Stimulated activated CD8-positive, alpha-beta memory T cell treated with anti-CD3 and anti-CD28 coated beads, Interleukin-15, amount 100 ng/mL, for 4 hours (primary cell): Measurements from ENCODE around the gene MCCC2.
"Not testable (repeated sequence)": the region's sequence is repeated elsewhere in the genome, so short reads cannot be mapped to it uniquely, and the experiment has no call there.

ENCODE experiments used
- DNase-seq, 2 donors: peaks; one replicate each; pipeline ENCODE4 v3.0.0-alpha.2; 2020; ENCODE audit warnings: low read depth in 2 of 2

MCCC2 gene

GRCh38 chr5:71662381-71662780 is 75.2 kb downstream of the MCCC2 start:
- no peak for DNase-seq

GRCh38 chr5:71663191-71663969 is 76.2 kb downstream of the MCCC2 start:
- no peak for DNase-seq

GRCh38 chr5:71664615-71665014 is 77.5 kb downstream of the MCCC2 start:
- not testable (repeated sequence) for DNase-seq

GRCh38 chr5:71666321-71666720 is 79.2 kb downstream of the MCCC2 start:
- no peak for DNase-seq

GRCh38 chr5:71677977-71678376 is 90.8 kb downstream of the MCCC2 start:
- no peak for DNase-seq

GRCh38 chr5:71679714-71680113 is 92.6 kb downstream of the MCCC2 start:
- no peak for DNase-seq

GRCh38 chr5:71680510-71680909 is 93.4 kb downstream of the MCCC2 start:
- DNase-seq, result no peak

GRCh38 chr5:71681296-71681695 is 94.2 kb downstream of the MCCC2 start:
- no peak for DNase-seq

GRCh38 chr5:71684309-71684708 is 97.2 kb downstream of the MCCC2 start:
- no peak for DNase-seq

- no peak for DNase-seq
These were observed 106.8 kb downstream of the MCCC2 start for GRCh38 chr5:71693828-71694427.

GRCh38 chr5:71695071-71695470 is 107.9 kb downstream of the MCCC2 start:
- DNase-seq, result no peak

GRCh38 chr5:71695595-71695994 is 108.5 kb downstream of the MCCC2 start:
- DNase-seq, result no peak

GRCh38 chr5:71697967-71698366 is 110.8 kb downstream of the MCCC2 start:
- no peak for DNase-seq

- DNase-seq, result no peak
These were observed 112.1 kb downstream of the MCCC2 start for GRCh38 chr5:71699233-71699632.

GRCh38 chr5:71699751-71700150 is 112.6 kb downstream of the MCCC2 start:
- no peak for DNase-seq

GRCh38 chr5:71700803-71701202 is 113.7 kb downstream of the MCCC2 start:
- no peak for DNase-seq

GRCh38 chr5:71701407-71701806 is 114.3 kb downstream of the MCCC2 start:
- DNase-seq, result no peak

- DNase-seq, result no peak
These were observed 116.8 kb downstream of the MCCC2 start for GRCh38 chr5:71703941-71704340.

GRCh38 chr5:71705421-71705820 is 118.3 kb downstream of the MCCC2 start:
- no peak for DNase-seq

- DNase-seq, result no peak
These were observed 119.8 kb downstream of the MCCC2 start for GRCh38 chr5:71706906-71707305.
